Measurements from ENCODE around the gene STYXL1.

DNA sequence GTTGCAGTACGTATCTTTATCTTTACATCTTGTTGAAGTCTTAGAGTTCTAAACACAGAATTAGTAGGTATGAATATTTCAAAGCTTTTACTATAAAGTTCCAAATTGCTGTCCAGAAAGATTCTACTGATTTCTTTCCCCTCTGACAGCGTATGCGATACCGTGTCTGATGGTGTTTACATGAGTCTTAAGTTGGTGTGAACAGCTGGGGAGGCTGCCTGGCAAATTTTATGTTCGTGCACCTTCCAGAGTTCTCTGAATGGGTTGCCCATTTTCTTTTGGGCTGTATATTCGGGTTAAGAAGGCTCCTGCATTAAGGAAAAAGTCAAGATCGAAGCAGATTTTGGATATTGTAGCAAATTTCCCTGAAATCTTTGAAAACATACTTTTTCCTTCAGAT is 8.4 kb upstream of the STYXL1 start:
- TF ChIP-seq, protein P1, sequence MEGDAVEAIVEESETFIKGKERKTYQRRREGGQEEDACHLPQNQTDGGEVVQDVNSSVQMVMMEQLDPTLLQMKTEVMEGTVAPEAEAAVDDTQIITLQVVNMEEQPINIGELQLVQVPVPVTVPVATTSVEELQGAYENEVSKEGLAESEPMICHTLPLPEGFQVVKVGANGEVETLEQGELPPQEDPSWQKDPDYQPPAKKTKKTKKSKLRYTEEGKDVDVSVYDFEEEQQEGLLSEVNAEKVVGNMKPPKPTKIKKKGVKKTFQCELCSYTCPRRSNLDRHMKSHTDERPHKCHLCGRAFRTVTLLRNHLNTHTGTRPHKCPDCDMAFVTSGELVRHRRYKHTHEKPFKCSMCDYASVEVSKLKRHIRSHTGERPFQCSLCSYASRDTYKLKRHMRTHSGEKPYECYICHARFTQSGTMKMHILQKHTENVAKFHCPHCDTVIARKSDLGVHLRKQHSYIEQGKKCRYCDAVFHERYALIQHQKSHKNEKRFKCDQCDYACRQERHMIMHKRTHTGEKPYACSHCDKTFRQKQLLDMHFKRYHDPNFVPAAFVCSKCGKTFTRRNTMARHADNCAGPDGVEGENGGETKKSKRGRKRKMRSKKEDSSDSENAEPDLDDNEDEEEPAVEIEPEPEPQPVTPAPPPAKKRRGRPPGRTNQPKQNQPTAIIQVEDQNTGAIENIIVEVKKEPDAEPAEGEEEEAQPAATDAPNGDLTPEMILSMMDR (IDR thresholded peaks at IDR 0.05): no peak
- TF ChIP-seq EZH2phosphoT487 (IDR thresholded peaks at IDR 0.05): no peak

Data from neural progenitor cell (in vitro differentiated cells).